Medulla oblongata (tissue), 1 donor: ENCODE data around the gene PIGC.
A peak's percentile ranks its signal among the peaks of the same experiment; 100 is the strongest.

ENCODE experiments used
- DNase-seq: peaks from one replicate; pipeline ENCODE4 v3.0.0-alpha.2; 2015; ENCODE audit errors: extremely low spot score

Gene PIGC

DNA sequence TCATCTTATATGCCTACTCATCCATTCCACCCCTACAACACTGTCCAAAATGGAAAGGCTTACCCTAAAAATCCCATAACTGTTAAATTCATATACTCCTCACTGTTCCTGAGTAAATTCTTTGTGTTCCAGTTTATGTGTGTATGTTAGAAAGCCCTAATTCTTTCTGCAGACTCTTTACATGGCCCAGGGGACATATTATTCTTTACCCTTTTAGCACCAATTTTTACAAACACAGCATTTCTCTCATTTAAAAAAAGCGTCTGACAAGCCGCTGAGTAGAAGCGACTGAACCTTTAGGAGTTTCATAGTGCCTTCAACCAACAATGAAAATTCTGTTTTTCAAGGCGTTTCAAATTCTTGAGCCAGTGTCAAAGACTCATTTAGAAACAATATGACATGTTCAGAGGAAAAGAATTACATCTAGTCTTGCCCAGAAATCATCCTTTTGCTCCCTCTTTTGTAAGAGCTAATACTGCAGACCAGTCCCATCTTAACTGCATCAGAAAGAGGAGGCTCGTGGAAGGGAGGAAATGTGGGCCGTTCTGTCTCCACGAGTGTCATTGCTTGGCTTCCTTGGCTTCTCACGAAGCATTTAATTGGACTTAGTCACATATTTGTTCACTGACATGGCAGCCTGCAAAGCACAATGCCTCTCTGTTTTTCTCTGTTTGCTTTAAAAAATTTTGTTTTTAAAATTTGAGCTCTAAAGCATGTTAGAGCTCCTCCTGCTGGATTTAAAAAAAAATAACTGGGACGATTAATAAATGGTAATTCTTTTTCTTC is 44.7 kb downstream of the PIGC start:
- DNase-seq = peak; percentile 85

DNA sequence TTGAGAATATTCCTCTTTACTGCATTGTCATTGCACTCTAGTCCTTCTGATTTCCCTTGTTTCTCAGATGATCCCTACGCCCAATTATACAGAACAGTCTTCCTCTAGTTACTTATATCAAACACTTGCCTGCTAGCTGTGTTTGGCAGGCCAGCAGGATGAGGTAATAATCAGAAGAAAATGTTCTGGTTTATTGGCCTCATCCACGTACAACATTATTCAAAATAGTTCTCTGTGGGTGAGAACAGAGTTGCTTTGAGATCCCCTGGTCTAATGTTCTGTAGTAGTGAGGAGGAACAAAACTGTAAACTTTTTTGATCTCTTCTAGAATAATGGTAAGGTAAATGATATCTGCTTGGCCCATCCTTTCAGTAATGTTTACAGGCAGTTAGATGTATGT is 45.7 kb downstream of the PIGC start:
- no peak for DNase-seq

DNA sequence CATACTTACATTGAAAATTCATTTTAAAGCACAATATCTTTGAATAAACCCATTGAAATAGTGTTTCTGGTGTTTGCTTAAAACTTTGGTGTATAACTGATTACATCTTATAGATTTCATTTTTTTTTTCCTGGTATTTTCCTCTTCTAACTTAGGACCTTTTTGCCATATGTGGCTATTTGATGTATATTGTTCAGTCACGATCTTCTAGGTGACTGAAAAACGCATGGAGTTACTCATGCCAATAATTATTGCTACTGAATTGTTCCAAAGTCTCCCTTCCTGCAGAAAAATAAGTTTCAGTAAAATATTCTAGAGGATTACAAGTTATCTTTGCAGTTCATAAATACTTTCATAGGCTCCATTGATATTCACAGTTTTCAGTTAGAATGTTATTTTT is 46.2 kb downstream of the PIGC start:
- DNase-seq = no peak

DNA sequence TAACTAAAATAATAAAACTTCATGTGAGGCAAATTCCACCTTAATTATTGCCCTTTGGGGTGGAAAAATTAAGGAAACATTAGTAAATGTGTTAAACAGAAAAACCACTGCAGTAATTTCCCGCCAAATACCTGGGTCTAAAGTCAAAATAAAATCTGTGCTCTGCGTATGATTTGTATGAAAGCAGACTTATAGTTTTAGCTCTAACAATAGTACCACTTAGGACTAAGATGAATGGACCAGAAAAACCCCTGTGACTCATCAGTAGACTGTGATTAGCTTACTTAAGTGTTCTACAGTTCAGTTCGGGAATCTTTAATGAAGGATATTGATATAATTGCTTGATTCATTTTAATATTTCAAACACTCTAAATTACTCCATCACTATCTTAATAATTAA is 46.6 kb downstream of the PIGC start:
- peak; percentile 46 for DNase-seq

DNA sequence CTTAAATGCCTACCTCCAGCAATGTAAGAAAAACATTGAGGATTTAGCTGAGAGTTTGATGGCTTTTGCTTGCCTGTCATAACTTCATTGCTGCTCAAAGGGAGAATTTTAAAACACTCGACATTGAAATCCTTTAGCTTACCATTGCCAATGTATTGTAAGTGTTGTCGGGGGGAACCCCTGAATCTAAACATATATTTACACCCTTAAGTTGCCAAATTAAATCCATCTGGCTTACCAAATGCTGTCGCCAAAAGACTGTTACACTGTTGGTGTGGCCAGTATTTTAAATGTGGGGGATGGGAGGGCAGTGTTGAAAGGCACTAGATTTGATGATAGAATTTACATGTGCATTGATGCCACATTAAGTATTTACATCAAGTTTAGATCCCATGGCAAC is 48.3 kb downstream of the PIGC start:
- DNase-seq = no peak

DNA sequence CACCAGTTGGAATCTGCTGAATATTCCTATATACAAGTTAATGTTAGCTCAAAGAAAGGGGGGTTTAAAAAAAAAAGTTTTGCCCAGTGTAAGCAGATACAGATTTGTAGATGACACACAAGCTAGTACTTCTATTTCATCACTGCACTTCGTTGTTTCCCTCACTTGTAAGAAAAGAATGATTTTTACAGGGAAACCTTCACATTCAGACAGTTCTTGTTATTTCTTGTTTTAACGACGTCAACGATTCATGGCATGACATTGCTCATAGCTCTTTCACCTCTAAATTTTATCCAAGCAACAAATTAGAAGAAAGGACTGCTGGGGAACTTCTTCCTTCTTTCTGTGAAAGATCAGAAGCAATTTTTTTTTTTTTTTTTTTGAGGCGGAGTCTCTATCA is 49.1 kb downstream of the PIGC start:
- DNase-seq = no peak

DNA sequence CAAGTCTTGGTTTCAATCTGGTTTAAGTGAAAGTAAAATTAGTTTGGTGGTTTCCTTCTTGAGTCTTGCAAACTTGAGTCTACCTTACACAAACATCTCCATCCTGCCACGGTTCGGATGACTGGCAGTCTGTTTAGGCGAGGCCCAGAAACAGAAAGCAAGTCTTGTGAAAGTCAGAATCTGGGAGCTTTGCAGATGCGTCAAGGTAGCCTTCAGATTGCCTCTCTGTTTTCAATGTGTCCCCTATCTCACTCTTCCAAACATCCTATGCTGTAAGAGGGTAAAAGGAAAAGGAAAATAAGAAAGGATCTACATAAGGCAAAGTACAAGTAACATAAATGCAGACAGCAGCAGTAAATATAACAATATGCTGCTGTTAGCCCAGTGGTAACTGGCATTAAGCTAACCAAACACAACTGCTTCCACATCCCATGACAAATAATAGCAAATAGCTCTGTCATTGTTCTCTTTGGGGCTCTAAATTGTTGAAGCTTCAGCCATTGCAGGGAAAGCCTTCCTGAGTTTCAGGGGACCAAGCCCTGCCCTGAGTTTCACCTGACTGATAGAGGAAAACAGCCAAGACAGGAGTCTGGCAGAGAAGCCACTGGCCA is 49.6 kb downstream of the PIGC start:
- DNase-seq = peak; percentile 77

DNA sequence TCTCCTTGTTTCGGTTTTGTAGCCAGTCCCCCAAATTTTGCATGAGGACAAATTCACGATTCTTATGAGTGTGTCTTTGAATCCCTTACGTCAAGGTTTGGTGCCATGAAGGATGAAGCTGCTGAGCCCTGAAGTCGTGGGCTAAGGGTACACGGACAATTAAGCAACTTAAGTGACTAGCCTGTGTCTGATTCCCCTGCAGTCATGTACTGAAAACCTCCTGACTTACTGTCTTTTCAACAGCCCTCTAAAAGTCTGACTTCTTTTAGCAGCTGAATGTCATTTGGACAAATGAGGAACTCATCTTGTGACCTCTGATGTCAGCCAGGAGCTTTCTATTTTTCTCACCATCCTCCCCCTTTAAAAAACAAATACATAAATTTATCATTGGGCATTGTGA is 50.5 kb downstream of the PIGC start:
- peak; percentile 87 for DNase-seq

DNA sequence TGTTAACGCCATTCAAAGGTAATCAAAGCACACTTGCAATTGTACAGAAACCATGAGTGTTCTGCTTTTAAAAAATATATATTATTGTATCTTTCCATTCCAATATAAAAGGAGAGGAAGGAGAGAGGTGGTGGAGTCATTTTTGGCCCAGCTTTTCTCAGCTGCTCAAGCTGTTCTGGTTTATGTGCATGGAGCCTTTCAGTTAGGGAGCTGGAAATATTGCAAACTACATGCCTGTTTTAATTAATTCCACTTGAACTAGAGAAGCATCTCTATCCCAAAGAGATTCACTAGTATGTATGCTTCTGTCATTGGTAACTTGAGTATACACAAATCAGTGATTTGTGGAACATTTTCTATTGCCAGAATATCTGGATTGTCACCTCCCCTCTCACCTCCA is 51.9 kb downstream of the PIGC start:
- DNase-seq = no peak
